Dermis blood vessel endothelial cell (primary cell): Measurements from ENCODE around the gene PITPNB. TPM values are rescaled to one million over a fixed set of nuclear protein-coding genes. Genes with fewer than 3 reads are reported as not detected.

Source experiments
- total RNA-seq: library from RNA; depleted of rRNA; stranded (reverse); fragments of >200 nt; gene quantifications from 2 replicates; pipeline ENCODE4 v1.2.3, GENCODE V29; 2014

PITPNB gene
- total RNA-seq, 1 donor from 2014 or later = 32.0 TPM

Other genes with a start within 250 kb of the PITPNB start
- gene MN1, start 117.5 kb downstream of the PITPNB start, total RNA-seq = 0.34 and 0.47 TPM in 2 replicates